ENCODE measurements around the gene POLR3A.
"Not testable (repeated sequence)": the region's sequence is repeated elsewhere in the genome, so short reads cannot be mapped to it uniquely, and the experiment has no call there.

POLR3A gene

DNA sequence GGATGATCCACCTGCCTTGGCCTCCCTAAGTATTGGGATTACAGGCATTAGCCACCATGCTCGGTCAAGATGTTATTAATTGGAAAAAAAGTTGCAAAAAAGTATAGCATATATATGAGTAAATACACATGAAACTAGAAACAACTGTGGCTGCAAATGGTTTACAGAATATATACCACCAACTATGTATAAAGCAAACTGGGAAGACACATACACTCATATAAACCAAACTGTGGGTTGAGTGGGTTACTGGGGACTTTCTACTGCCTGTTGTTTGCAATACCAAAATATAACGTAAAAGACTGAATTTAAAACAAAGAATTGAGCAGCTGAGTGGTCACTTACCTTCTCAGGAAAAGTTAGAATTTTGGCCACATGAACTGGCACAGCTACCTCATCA lies 8.1 kb downstream of the POLR3A start:
- Mint-ChIP-seq H3K4me3 (no peak overlapping the region), H3K27me3 (no peaks in the 10 kb centered on the region), H3K4me1 (peaks cover under 1% of the 10 kb centered on the region), H3K9me3 (no peaks in the 10 kb centered on the region), H3K27ac (no peak overlapping the region), H3K36me3 (peaks cover 40% of the 10 kb centered on the region)
- no peak for DNase-seq (ENCODE audit: low spot score in 2 of 2)
- no peak for ATAC-seq (ENCODE audit: low read depth)

DNA sequence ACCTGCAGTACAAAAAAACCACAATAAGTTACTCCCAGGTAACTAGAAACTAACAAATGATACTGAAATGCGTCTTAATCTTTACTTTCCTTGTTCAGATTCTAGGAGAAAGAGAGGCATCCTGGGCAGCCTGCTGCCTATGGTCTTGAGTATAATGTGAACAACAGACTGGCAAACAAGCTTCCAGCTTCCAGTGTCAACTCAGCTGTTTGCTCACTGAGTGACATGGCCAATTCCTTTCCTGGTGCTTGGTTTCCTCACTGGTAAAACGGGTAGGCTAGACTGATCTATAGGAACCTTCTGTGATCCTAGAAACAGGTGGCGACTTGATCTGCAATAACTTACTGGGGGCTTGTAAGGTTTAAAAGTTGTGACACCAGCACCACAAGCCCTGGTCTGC lies 10.1 kb downstream of the POLR3A start:
- Mint-ChIP-seq H3K27me3 (no peaks in the 10 kb centered on the region), H3K27ac (no peak overlapping the region), H3K9me3 (no peaks in the 10 kb centered on the region), H3K4me1 (no peaks in the 10 kb centered on the region), H3K4me3 (no peak overlapping the region), H3K36me3 (peaks cover 30% of the 10 kb centered on the region)
- ATAC-seq (ENCODE audit: low read depth) (no peak), DNase-seq (ENCODE audit: low spot score in 2 of 2) (no peak)

DNA sequence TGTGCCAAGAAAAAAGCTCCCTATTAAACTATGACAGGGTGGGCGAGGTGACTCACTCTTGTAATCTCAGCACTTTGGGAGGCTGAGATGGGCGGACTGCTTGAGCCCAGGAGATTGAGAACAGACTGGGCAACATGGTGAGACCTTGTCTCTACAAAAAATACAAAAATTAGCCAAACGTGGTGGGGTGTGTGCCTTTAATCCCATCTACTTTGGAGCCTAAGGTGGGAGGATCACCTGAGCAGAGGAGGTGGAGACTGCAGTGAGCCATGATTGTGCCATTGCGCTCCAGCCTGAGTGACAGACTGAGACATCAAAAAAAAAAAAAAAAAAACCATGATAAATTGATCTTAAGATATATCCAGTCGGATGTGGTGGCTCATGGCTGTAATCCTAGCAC lies 11.5 kb downstream of the POLR3A start:
- H3K9me3 Mint-ChIP-seq = no peaks in the 10 kb centered on the region
- no peak for ATAC-seq (ENCODE audit: low read depth)
- no peaks in the 10 kb centered on the region for H3K27me3 Mint-ChIP-seq
- H3K27ac Mint-ChIP-seq = no peak overlapping the region
- no peak for DNase-seq (ENCODE audit: low spot score in 2 of 2)
- H3K36me3 Mint-ChIP-seq = peaks cover 32% of the 10 kb centered on the region
- H3K4me1 Mint-ChIP-seq = no peaks in the 10 kb centered on the region
- H3K4me3 Mint-ChIP-seq = no peak overlapping the region

DNA sequence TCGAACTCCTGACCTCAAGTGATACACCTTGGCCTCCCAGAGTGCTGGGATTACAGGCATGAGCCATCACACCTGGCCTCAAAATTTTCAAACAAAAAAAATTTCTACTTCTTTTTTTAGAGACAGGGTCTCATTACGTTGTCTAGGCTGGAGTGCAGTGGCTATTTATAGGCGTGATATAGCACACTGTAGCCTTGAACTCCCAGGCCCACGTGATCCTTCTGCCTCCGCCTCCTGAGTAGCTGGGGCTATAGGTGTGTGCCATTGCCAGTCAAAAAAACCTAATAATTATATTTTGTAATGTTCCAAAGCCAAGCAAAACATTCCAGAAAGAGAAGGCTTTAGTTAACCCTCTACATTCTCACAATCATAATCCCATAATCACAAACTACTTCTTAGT lies 13.8 kb downstream of the POLR3A start:
- no peak overlapping the region for H3K4me3 Mint-ChIP-seq
- ATAC-seq (ENCODE audit: low read depth) (no peak), DNase-seq (ENCODE audit: low spot score in 2 of 2) (no peak)
- no peak overlapping the region for H3K27ac Mint-ChIP-seq
- H3K9me3 Mint-ChIP-seq = no peaks in the 10 kb centered on the region
- no peaks in the 10 kb centered on the region for H3K4me1 Mint-ChIP-seq
- H3K36me3 Mint-ChIP-seq = peaks cover 33% of the 10 kb centered on the region
- no peaks in the 10 kb centered on the region for H3K27me3 Mint-ChIP-seq

DNA sequence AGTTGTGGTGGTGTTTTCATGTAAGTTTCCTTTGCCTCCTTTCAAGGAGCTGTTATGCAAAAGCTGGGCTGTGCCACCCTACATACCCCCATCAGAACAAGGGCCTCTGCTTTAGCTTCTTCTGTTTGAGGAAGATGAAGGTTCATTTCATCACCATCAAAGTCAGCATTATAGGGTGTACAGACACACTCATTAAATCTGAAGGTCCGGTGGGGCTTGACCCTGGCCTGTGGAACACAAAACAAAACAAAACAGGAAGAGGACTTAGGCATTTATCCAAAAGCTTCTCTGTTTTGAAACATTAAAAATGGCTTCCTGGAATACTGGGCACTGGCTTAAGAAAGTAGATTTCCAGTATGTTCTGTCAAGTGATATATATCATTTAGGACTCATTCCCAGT lies 15.8 kb downstream of the POLR3A start:
- H3K9me3 Mint-ChIP-seq = no peaks in the 10 kb centered on the region
- ATAC-seq (ENCODE audit: low read depth) (no peak), DNase-seq (ENCODE audit: low spot score in 2 of 2) (no peak)
- no peak overlapping the region for H3K4me3 Mint-ChIP-seq
- H3K27ac Mint-ChIP-seq = no peak overlapping the region
- H3K4me1 Mint-ChIP-seq = no peaks in the 10 kb centered on the region
- H3K27me3 Mint-ChIP-seq = no peaks in the 10 kb centered on the region
- H3K36me3 Mint-ChIP-seq = peaks cover 39% of the 10 kb centered on the region

DNA sequence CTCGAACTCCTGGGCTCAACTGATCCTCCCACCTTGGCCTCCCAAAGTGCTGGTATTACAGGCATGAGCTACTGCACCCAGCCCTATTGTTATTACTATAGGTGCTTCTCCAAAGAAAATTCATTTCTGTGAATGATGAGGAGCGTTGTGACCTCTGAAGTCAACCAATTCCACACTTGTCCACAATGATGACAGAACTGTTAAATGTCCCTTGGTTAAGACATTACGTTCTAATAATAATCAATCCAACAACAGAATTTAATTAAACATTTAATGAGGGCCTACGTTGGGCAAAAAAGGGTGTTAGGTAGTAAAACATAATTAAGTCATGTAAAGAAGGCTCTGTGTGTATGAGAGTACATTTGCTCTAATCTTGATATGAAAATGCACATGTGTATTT lies 18.2 kb downstream of the POLR3A start:
- Mint-ChIP-seq H3K4me1 (no peaks in the 10 kb centered on the region), H3K27me3 (no peaks in the 10 kb centered on the region), H3K4me3 (no peak overlapping the region), H3K36me3 (peaks cover 34% of the 10 kb centered on the region), H3K9me3 (no peaks in the 10 kb centered on the region), H3K27ac (no peak overlapping the region)
- DNase-seq (ENCODE audit: low spot score in 2 of 2) = no peak
- ATAC-seq (ENCODE audit: low read depth) = no peak

DNA sequence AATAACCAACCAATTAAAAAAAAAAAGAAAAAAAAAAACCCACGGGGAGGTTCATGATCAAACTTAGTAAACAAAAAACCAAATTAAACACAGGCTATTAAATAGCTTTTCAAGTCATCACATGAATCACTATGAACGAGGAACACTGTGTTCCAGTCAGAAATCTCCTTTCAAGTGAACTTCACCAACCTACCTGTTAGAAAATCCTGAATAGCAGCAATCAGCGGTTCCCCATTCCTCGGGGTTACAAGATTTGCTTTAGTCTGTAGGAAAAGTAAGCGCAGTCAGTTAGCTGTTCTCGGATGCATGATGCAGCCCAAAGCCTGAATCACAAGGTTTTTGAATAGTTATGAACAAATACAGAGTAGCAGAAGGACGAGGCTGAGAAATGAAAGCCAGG lies 19.0 kb downstream of the POLR3A start:
- ATAC-seq (ENCODE audit: low read depth) = no peak
- Mint-ChIP-seq H3K4me1 (no peaks in the 10 kb centered on the region), H3K27me3 (no peaks in the 10 kb centered on the region), H3K27ac (no peak overlapping the region), H3K4me3 (no peak overlapping the region), H3K9me3 (no peaks in the 10 kb centered on the region), H3K36me3 (peaks cover 40% of the 10 kb centered on the region)
- DNase-seq (ENCODE audit: low spot score in 2 of 2) = no peak

DNA sequence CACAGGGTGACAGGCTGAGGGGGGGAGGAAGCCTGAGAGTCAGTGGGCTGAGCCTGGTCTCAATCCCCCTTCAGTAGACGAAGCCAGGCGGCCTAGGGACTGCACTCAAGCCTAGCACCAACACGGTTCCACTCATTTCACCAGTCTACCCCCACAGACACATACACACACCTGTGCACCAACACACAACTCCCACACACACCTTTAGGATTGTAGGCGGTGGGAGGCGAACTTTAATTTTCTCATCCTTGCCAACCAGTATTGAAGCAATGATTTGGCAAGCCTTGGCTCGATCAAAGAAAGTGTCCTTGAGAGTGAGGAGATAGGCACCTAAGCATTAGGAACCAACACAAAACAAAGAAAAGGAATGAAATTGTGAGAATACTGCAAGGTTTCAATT lies 19.7 kb downstream of the POLR3A start:
- Mint-ChIP-seq H3K27ac (no peak overlapping the region), H3K4me1 (no peaks in the 10 kb centered on the region), H3K36me3 (peaks cover 38% of the 10 kb centered on the region), H3K27me3 (no peaks in the 10 kb centered on the region), H3K9me3 (no peaks in the 10 kb centered on the region), H3K4me3 (no peak overlapping the region)
- DNase-seq (ENCODE audit: low spot score in 2 of 2) (no peak), ATAC-seq (ENCODE audit: low read depth) (no peak)

DNA sequence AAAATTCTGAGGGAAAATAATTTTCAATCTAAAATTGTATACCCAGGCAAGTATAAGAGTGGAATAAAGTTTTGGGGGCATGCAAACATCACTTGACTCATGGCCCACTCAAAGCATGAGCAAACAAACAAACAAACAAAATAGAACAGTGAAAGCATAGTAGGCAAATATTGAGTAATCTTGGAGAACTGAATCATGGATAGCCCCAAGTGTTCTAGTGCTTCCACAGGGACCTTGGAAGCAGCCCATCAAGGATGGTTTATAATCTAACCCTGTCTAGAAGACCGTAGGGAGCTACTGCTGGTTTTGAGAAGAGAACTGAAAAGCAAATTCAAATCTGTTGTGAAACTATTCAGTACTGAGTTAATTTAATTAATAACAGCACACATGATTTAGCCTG lies 22.1 kb downstream of the POLR3A start:
- Mint-ChIP-seq H3K9me3 (no peaks in the 10 kb centered on the region), H3K4me3 (no peak overlapping the region), H3K27ac (no peak overlapping the region), H3K27me3 (no peaks in the 10 kb centered on the region), H3K36me3 (peaks cover 39% of the 10 kb centered on the region), H3K4me1 (no peaks in the 10 kb centered on the region)
- DNase-seq (ENCODE audit: low spot score in 2 of 2) (no peak), ATAC-seq (ENCODE audit: low read depth) (no peak)

DNA sequence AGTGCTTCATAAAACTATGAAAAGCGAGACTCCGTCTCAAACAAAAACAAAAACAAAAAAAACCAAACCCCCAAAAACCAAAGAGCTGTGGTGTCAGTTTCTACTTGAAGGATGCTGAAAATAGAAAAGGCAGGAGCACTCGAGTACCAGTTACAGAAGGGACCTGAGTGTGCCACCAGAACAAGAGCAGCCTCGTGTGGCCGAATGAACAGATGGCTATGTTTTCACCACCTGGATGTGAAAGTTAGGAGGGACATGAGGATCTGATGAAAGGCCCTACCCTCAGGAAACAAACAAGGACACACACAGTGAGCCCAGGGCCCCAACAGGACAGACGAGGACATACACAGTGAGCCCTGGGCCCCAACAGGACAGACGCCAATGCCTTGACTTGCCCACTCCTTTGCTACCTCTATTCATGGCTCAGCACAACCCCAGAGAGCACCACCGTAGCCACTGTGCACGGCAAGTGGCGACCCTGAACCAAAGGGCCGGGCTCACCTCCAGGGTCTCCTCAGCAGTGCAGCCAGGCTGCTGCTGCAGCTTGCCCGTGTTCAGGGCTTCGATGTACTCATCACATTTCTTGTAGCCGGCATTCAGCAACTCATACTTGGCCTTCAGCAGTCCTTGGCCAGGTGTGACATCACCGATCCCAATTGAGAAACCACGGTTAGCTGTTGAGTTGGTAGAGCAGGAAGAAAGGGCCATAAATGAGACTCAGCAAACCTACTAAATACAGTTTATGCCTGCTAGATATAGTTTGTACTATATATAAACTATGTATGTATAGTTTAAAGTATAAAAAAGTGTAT lies 24.9 kb downstream of the POLR3A start:
- H3K4me3 Mint-ChIP-seq = no peak overlapping the region
- DNase-seq (ENCODE audit: low spot score in 2 of 2) = no peak
- H3K36me3 Mint-ChIP-seq = peaks cover 35% of the 10 kb centered on the region
- no peaks in the 10 kb centered on the region for H3K27me3 Mint-ChIP-seq
- H3K27ac Mint-ChIP-seq = no peak overlapping the region
- no peaks in the 10 kb centered on the region for H3K9me3 Mint-ChIP-seq
- no peaks in the 10 kb centered on the region for H3K4me1 Mint-ChIP-seq
- no peak for ATAC-seq (ENCODE audit: low read depth)

DNA sequence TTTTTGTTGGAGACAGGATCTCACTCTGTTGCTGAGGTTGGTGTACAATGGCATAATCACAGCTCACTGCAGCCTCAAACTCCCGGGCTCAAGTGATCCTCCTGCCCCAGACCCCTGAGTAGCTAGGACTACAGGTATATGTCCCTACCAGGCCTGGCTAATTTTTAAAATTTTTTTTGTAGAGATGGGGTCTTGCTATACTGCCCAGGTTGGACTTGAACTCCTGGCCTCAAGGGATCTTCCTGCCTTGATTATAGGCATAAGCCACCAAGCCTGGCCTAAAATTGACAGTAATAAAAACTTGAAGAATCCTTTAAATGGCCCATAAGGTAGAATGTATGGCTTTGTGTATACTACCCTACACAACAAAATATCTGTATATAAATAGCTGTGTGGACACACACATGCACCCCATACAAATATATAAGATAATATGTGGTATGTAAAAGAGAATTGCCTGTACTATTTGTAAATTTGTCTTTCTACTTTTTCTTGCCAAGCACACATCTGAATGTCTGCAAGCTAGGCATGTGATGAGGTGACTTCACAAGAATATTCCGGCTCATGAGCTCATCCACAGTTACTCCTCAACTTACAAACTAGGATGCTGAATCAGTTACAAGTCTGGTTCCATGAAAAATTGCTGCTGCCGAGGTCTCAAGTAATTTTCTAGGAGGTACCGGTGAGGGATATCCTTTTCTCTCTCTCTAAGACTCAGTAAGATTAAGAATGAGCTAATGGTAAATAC lies 26.6 kb downstream of the POLR3A start:
- H3K4me3 Mint-ChIP-seq = no peak overlapping the region
- no peak overlapping the region for H3K27ac Mint-ChIP-seq
- no peaks in the 10 kb centered on the region for H3K9me3 Mint-ChIP-seq

DNA sequence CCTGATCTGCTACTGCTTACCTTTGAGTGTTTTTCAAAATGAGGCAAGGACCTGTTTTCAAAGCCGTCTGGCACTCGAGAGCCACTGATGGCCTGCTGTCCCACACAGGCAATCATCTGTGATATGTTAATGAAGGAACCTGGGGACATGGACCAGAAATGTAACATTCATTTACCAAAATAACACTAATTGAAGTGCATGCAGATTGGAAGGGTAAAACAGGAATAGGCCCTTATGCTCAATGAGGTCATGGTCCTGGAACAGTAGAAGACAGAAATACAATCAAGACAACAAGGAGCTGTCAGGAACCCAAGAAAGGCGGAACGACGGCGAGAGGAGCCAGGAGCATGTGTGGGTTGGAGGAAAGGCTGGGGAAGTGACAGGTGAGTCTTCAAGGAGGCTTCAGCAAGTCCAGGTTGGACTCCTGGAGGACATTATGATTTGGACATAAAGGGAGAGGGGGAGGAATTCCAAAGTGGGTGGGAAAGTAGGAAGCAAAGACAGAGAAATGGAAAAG lies 28.3 kb downstream of the POLR3A start:
- ATAC-seq (ENCODE audit: low read depth) = no peak
- no peak for DNase-seq (ENCODE audit: low spot score in 2 of 2)
- no peaks in the 10 kb centered on the region for H3K9me3 Mint-ChIP-seq
- peaks cover 47% of the 10 kb centered on the region for H3K36me3 Mint-ChIP-seq
- no peak overlapping the region for H3K4me3 Mint-ChIP-seq
- H3K27ac Mint-ChIP-seq = peak overlapping the region; percentile 9
- no peaks in the 10 kb centered on the region for H3K27me3 Mint-ChIP-seq
- peaks cover 3% of the 10 kb centered on the region for H3K4me1 Mint-ChIP-seq

More for the DNA sequence above, 26.6 kb downstream of the POLR3A start:
- Mint-ChIP-seq H3K4me1 (no peaks in the 10 kb centered on the region), H3K27me3 (no peaks in the 10 kb centered on the region), H3K36me3 (peaks cover 41% of the 10 kb centered on the region)
- ATAC-seq (ENCODE audit: low read depth) (no peak), DNase-seq (ENCODE audit: low spot score in 2 of 2) (no peak)

DNA sequence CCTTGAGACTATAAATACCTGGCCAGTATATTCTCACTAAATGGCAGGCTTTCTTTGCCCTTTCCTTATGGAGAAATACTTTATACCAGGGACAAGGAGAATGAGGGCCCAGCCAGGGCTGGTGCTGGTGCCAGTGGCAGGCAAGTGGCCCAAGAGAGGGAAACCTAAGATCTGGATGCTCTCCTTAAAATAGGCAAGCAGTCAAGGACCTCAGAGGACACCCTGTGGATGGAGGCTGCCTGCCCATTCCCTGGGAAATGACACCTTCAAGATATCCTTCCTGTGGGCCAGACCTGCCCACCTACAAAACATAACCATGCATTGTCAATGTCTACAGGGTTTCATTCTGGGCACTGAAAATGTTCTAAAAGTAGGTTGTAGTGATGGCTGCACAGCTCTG lies 29.1 kb downstream of the POLR3A start:
- H3K36me3 Mint-ChIP-seq = peaks cover 42% of the 10 kb centered on the region
- DNase-seq (ENCODE audit: low spot score in 2 of 2) = no peak
- H3K9me3 Mint-ChIP-seq = no peaks in the 10 kb centered on the region
- H3K4me3 Mint-ChIP-seq = no peak overlapping the region
- peaks cover 3% of the 10 kb centered on the region for H3K4me1 Mint-ChIP-seq
- H3K27me3 Mint-ChIP-seq = no peaks in the 10 kb centered on the region
- H3K27ac Mint-ChIP-seq = no peak overlapping the region
- no peak for ATAC-seq (ENCODE audit: low read depth)

DNA sequence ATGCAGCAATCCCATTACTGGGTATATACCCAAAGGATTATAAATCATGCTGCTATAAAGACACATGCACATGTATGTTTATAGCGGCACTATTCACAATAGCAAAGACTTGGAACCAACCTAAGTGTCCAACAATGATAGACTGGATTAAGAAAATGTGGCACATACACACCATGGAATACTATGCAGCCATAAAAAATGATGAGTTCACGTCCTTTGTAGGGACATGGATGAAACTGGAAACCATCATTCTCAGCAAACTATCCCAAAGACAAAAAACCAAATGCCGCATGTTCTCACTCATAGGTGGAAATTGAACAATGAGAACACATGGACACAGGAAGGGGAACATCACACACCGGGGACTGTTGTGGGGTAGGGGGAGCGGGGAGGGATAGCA lies 30.5 kb downstream of the POLR3A start:
- H3K27me3 Mint-ChIP-seq; H3K4me1 Mint-ChIP-seq; H3K27ac Mint-ChIP-seq; H3K9me3 Mint-ChIP-seq; H3K4me3 Mint-ChIP-seq; DNase-seq (ENCODE audit: low spot score in 2 of 2); ATAC-seq (ENCODE audit: low read depth): not testable (repeated sequence)
- H3K36me3 Mint-ChIP-seq = peaks cover 41% of the 10 kb centered on the region

Data from memory B cell (primary cell).